Tibial nerve (tissue), 4 donors: Measurements from ENCODE around the gene SPTAN1.

Experiments
- EP300 ChIP-seq, 2 donors: sonication (generic); formaldehyde crosslinking; IDR thresholded peaks; one replicate each; pipeline ENCODE4 v1.6.1; 2017; ENCODE audit warnings: antibody characterized with exemption in 2 of 2, mild to moderate bottlenecking in 1 of 2
- POLR2A ChIP-seq, 2 donors: fragments of 450-650 bp; IDR thresholded peaks; one replicate each; pipeline ENCODE4 v1.6.1; 2017; ENCODE audit warnings: antibody characterized with exemption in 2 of 2, mild to moderate bottlenecking in 2 of 2, moderate library complexity in 2 of 2
- TF ChIP-seq, protein P1 (sequence below), 5 experiments: fragments of 200-600 bp in 3 of 5; fragments of 450-650 bp in 2 of 5; sonication (generic) in 3 of 5; IDR thresholded peaks; one replicate each; pipeline ENCODE4 v1.5.1; 2016 to 2019; ENCODE audit warnings: antibody characterized with exemption in 5 of 5, mild to moderate bottlenecking in 3 of 5, moderate library complexity in 2 of 5

DNA sequence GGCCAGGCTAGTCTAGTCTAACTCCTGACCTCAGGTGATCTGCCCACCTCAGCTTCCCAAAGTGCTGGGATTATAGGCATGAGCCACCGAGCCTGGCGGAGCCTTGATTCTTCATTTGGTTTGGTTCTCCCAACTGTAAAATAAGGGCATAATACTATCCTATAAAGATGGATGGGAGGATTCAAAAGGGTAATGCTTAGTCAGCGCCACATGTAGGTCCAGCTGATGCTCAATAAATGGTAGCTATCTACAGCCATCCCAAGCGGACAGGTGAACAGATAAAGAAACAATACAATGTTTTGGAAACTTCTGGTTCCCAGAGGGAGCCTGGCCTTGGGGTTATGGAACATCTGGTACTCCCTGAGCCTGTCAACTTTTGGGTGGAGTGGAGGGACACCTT, 123.0 kb downstream of the SPTAN1 start:
- TF ChIP-seq, protein P1, sequence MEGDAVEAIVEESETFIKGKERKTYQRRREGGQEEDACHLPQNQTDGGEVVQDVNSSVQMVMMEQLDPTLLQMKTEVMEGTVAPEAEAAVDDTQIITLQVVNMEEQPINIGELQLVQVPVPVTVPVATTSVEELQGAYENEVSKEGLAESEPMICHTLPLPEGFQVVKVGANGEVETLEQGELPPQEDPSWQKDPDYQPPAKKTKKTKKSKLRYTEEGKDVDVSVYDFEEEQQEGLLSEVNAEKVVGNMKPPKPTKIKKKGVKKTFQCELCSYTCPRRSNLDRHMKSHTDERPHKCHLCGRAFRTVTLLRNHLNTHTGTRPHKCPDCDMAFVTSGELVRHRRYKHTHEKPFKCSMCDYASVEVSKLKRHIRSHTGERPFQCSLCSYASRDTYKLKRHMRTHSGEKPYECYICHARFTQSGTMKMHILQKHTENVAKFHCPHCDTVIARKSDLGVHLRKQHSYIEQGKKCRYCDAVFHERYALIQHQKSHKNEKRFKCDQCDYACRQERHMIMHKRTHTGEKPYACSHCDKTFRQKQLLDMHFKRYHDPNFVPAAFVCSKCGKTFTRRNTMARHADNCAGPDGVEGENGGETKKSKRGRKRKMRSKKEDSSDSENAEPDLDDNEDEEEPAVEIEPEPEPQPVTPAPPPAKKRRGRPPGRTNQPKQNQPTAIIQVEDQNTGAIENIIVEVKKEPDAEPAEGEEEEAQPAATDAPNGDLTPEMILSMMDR (IDR thresholded peaks at IDR 0.05), result no peak
- TF ChIP-seq POLR2A (IDR thresholded peaks at IDR 0.05), result no peak
- TF ChIP-seq EP300 (IDR thresholded peaks at IDR 0.05), result no peak
